Adrenal gland (tissue), 19 donors: Measurements from ENCODE around the gene EXOC5. TPM values are rescaled to one million over a fixed set of nuclear protein-coding genes. Genes with fewer than 3 reads are reported as not detected.

Experiments used
- DNase-seq, 7 donors: peaks; one replicate each; pipeline ENCODE4 v3.0.0-alpha.2; 2019 to 2020
- H3K27ac ChIP-seq, 5 donors: fragments of 200-600 bp; sonication (generic) in 4 of 5; 1 replicate in 3 of 5; 2 replicates in 2 of 5; pipeline versions ENCODE4 v1.5.1 to v1.8.0; 2016 to 2020; ENCODE audit warnings: mild to moderate bottlenecking in 1 of 5
- H3K27me3 ChIP-seq: fragments of 200-600 bp; 2 replicates; pipeline ENCODE4 v1.8.0; 2021
- H3K36me3 ChIP-seq, 2 donors: fragments of 200-600 bp; replicated peaks in 1 of 2; 1 replicate in 1 of 2; 2 replicates in 1 of 2; pipeline versions ENCODE4 v1.5.1 to v1.8.0; 2018 to 2022
- H3K4me1 ChIP-seq, 2 donors: fragments of 200-600 bp; replicated peaks in 1 of 2; 1 replicate in 1 of 2; 2 replicates in 1 of 2; pipeline versions ENCODE4 v1.5.1 to v1.8.0; 2018 to 2021
- H3K4me3 ChIP-seq, 4 donors: fragments of 200-600 bp; sonication (generic) in 3 of 4; one replicate each; pipeline ENCODE4 v1.5.1; 2016 to 2018
- H3K9me3 ChIP-seq, 3 donors: fragments of 200-600 bp; sonication (generic) in 1 of 3; replicated peaks in 1 of 3; 1 replicate in 2 of 3; 2 replicates in 1 of 3; pipeline versions ENCODE4 v1.5.1 to v1.8.0; 2016 to 2021
- POLR2A ChIP-seq, 2 donors: fragments of 450-650 bp; IDR thresholded peaks; one replicate each; pipeline ENCODE4 v1.6.1; 2017; ENCODE audit warnings: antibody characterized with exemption in 2 of 2, mild to moderate bottlenecking in 2 of 2, moderate library complexity in 1 of 2
- WGBS, 4 donors: extraction: QIAGEN DNeasy Blood & Tissue Kit in 2 of 4; methylation state at CpG; one replicate each; pipeline versions ENCODE4 v1.1.5 to v1.1.7; 2013 to 2017; 5-methylcytosine and 5-hydroxymethylcytosine counted together
- intact Hi-C, 2 donors: fragments of 100-400 bp; cut with DNase I; formaldehyde crosslinking; loops; one replicate each; pipeline versions ENCODE4 v1.14.1 to v1.15.0; 2022 to 2023
- long read RNA-seq, 10 donors: library from polyadenylated mRNA in 3 of 10; unstranded in 2 of 10; stranded (forward) in 1 of 10; transcript quantifications; one replicate each; pipeline ENCODE4 v2.0.0 and lab custom pipeline, GENCODE V29; 2021 to 2026
- polyA plus RNA-seq, 3 donors: library from polyadenylated mRNA; stranded (reverse); fragments of 200-250 nt in 2 of 3; fragments of 350-450 nt in 1 of 3; fragmentation: Illumina TruSeq in 1 of 3; extraction: RNeasy Lipid Tissue Mini Kit (QIAGEN cat#74804) in 1 of 3; gene quantifications; one replicate each; pipeline ENCODE4 v1.2.3, GENCODE V29; 2013 to 2014
- total RNA-seq, 9 donors: library from RNA; depleted of rRNA in 4 of 9; stranded (reverse); fragments of >200 nt in 4 of 9; fragments of 120-200 nt in 1 of 9; fragmentation: NEBNext Ultra II Directional in 1 of 9; extraction: Animal tissue kit (Norgen Biotek cat#: 25700) in 1 of 9; gene quantifications; one replicate each; pipeline versions ENCODE4 v1.1.0 to v1.2.4, GENCODE V29; 2013 to 2023
- TF ChIP-seq, protein P1 (sequence below), 6 experiments: fragments of 450-650 bp in 4 of 6; fragments of 200-600 bp in 2 of 6; sonication (generic) in 1 of 6; IDR thresholded peaks; 1 replicate in 5 of 6; 2 replicates in 1 of 6; pipeline versions ENCODE4 v1.5.1 to v1.8.0; 2016 to 2021; ENCODE audit warnings: antibody characterized with exemption in 6 of 6, mild to moderate bottlenecking in 2 of 6, moderate library complexity in 1 of 6
- donor health status: healthy with polysubstance abuse.
- donor health status: Bipolar disorder and iron deficiency.
- donor health status: DM: yes; HTN: yes; CAD: no.
- donor health status: DM: no; HTN: no; CAD: no.
- donor health status: DM: no; HTN: no; CAD: no.
- donor health status: DM: yes; HTN: yes; CAD: no.

The EXOC5 gene
- total RNA-seq (10 to 100 TPM; 22.5 to 63.8 (median 48.7) TPM), polyA plus RNA-seq (10 to 100 TPM in 1 of 3 donors, 1 to 10 TPM in 2; 6.4 to 63.8 (median 7.3) TPM)
- long read RNA-seq, donor 1, full-length matches to known transcripts, result 5 of 5 reads
- long read RNA-seq, donor 1, partial matches to known transcripts, result 0 of 5 reads
- long read RNA-seq, donor 1, other reads (novel, unspliced or antisense), result 0 of 5 reads
- long read RNA-seq, donor 2, full-length matches to known transcripts, result 6 of 6 reads
- long read RNA-seq, donor 2, partial matches to known transcripts, result 0 of 6 reads
- long read RNA-seq, donor 2, other reads (novel, unspliced or antisense), result 0 of 6 reads
- long read RNA-seq, donor 3, full-length matches to known transcripts, result 5 of 5 reads
- long read RNA-seq, donor 3, partial matches to known transcripts, result 0 of 5 reads
- long read RNA-seq, donor 3, other reads (novel, unspliced or antisense), result 0 of 5 reads
- long read RNA-seq, donor 4, full-length matches to known transcripts, result 2 of 12 reads
- long read RNA-seq, donor 4, partial matches to known transcripts, result 6 of 12 reads
- long read RNA-seq, donor 4, other reads (novel, unspliced or antisense), result 4 of 12 reads
- long read RNA-seq, donor 5, full-length matches to known transcripts, result 59 of 68 reads
- long read RNA-seq, donor 5, partial matches to known transcripts, result 4 of 68 reads
- long read RNA-seq, donor 5, other reads (novel, unspliced or antisense), result 5 of 68 reads
- long read RNA-seq, donor 6, full-length matches to known transcripts, result 3 of 4 reads
- long read RNA-seq, donor 6, partial matches to known transcripts, result 1 of 4 reads
- long read RNA-seq, donor 6, other reads (novel, unspliced or antisense), result 0 of 4 reads
- long read RNA-seq, donor 7, partial matches to known transcripts, result 20 of 21 reads
- long read RNA-seq, donor 7, other reads (novel, unspliced or antisense), result 0 of 21 reads
- long read RNA-seq, donor 8, full-length matches to known transcripts, result 6 of 6 reads
- long read RNA-seq, donor 8, partial matches to known transcripts, result 0 of 6 reads
- long read RNA-seq, donor 8, other reads (novel, unspliced or antisense), result 0 of 6 reads
- long read RNA-seq, donor 9, full-length matches to known transcripts, result 1 of 16 reads
- long read RNA-seq, donor 9, partial matches to known transcripts, result 5 of 16 reads
- long read RNA-seq, donor 9, other reads (novel, unspliced or antisense), result 10 of 16 reads
- long read RNA-seq, donor 10, full-length matches to known transcripts, result 4 of 4 reads
- long read RNA-seq, donor 10, partial matches to known transcripts, result 0 of 4 reads
- long read RNA-seq, donor 10, other reads (novel, unspliced or antisense), result 0 of 4 reads

DNA sequence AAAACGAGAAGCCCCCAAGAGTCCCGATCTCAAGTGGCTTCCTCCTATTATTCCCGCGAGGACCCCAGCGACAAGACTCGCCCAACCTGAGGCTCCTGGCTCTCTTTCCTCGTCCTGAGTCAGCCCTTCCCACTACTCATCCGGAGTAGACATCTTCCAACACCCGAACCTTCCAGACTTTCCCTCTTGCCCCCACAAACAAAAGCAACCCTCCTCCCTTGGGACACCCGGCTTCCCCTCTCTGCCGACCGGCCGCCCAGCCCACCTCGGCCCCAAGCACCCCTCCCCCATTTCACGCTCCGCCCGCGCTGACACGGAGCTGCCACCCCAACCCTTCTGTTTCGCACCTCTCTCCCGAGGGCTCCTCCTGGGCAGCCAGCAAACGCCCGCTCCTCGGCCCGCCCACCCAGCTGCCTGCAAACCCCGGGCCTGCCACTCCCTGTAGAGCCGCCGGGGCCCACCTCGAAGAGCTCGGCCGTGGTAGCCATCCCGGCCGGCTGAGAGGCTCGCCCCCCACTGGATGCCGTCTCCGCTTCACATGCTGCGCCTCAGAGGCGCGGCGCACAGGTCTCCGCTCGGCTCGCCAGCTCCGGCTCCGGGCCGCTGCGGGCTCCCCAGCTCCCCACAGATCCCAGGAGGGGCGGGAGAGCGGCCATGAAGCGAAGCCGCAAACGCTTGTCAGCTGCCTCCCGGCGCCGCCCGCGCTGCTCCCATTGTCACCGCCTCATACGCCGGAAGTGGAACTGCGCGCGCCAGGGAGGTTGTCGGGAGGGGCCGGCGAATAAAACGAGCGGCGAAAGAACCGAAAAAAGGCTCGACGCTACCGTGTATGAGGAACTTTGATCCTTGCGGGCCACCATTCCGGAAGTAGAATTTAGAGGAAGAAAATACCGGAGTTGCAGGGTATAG is at the start of gene EXOC5, which contains the start of gene AP5M1:
EXOC5 (minus strand) TSS at position 745 of the 909 bp plus-strand sequence; CDS start at position 488, 257 bp downstream.
AP5M1 (plus strand) TSS at position 811 of the 909 bp plus-strand sequence. CDS start 344 bp downstream, outside the sequence.
- WGBS, 4 donors, result 0 to 1% (median 0%) methylated on average over 44 to 76 of the region's 76 CpGs
- H3K4me1 ChIP-seq, result peaks cover 12 to 59% of the 10 kb centered on the region in 2 donors
- peak within 1 kb of the TSS; percentile 1 to 86 (median 74) for H3K4me3 ChIP-seq
- peak; percentile 92 to 96 (median 93) for DNase-seq
- H3K27ac ChIP-seq, result peak within 1 kb of the TSS; percentile 34 to 98 (median 93)
- peak; percentile 64 to 84 for TF ChIP-seq POLR2A (IDR thresholded peaks at IDR 0.05)
- TF ChIP-seq, protein P1, sequence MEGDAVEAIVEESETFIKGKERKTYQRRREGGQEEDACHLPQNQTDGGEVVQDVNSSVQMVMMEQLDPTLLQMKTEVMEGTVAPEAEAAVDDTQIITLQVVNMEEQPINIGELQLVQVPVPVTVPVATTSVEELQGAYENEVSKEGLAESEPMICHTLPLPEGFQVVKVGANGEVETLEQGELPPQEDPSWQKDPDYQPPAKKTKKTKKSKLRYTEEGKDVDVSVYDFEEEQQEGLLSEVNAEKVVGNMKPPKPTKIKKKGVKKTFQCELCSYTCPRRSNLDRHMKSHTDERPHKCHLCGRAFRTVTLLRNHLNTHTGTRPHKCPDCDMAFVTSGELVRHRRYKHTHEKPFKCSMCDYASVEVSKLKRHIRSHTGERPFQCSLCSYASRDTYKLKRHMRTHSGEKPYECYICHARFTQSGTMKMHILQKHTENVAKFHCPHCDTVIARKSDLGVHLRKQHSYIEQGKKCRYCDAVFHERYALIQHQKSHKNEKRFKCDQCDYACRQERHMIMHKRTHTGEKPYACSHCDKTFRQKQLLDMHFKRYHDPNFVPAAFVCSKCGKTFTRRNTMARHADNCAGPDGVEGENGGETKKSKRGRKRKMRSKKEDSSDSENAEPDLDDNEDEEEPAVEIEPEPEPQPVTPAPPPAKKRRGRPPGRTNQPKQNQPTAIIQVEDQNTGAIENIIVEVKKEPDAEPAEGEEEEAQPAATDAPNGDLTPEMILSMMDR (IDR thresholded peaks at IDR 0.05), result peak in 1 of 6 experiments; percentile 40
- no peaks in the 10 kb centered on the region for H3K9me3 ChIP-seq
- H3K27me3 ChIP-seq, result no peaks in the 10 kb centered on the region
- intact Hi-C loops, result no loop called here
- H3K36me3 ChIP-seq, result no peaks in the 10 kb centered on the region

- H3K9me3 ChIP-seq, result no peaks in the 10 kb centered on the region
- H3K27me3 ChIP-seq, result no peaks in the 10 kb centered on the region
- WGBS, 4 donors, result 0 to 3% (median 0%) methylated on average over 3 of the region's 3 CpGs
- intact Hi-C loops, result no loop called here
- no peak overlapping the region for H3K27ac ChIP-seq
- TF ChIP-seq, protein P1 (IDR thresholded peaks at IDR 0.05), result peak; percentile 67 to 87 (median 73)
- no peak for TF ChIP-seq POLR2A (IDR thresholded peaks at IDR 0.05)
- DNase-seq, result peak; percentile 71 to 88 (median 81)
- no peaks in the 10 kb centered on the region for H3K4me1 ChIP-seq
- H3K36me3 ChIP-seq, result no peaks in the 10 kb centered on the region
- H3K4me3 ChIP-seq, result no peak overlapping the region
These were observed 48.6 kb upstream of the EXOC5 start for GRCh38 chr14:57317248-57317833.

DNA sequence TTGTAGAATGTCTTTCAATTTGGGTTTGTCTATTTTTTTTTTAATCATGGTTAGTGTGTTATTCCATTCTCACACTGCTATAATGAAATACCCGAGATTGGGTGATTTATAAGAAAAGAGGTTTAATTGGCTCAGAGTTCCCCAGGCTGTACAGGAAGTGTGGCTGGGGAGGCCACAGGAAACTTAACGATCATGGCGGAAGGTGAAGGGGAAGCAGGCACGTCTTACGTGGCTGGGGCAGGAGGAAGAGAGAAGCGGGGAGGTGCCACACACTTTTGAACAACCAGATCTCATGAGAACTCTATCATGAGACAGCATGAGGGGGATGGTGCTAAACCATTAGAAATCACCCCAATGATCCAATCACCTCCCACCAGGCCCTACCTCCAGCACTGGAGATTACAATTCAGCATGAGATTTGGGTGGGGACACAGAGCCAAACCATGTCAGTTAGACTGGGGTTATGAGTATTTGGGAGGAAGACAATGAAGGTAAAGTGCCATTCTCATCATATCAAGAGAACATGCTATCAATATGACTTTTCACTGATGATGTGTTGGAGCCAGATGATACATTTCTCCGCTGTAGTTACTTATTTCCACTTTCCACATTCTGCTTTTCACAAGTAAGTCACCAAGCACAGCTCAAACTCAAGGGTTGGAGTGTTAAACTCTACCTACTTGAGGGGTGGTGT is 45.8 kb upstream of the EXOC5 start:
- intact Hi-C loops, result loop anchor here in 1 of 2 donors (5.0 kb wide), 1 partner anchor 822 kb away; no protein-coding TSS in a partner anchor
- no peaks in the 10 kb centered on the region for H3K36me3 ChIP-seq
- H3K9me3 ChIP-seq, result no peaks in the 10 kb centered on the region
- no peak for TF ChIP-seq POLR2A (IDR thresholded peaks at IDR 0.05)
- TF ChIP-seq, protein P1 (IDR thresholded peaks at IDR 0.05), result no peak
- DNase-seq, result no peak
- 59 to 62% (median 60%) methylated on average over 7 of the region's 7 CpGs for WGBS, 4 donors
- H3K4me3 ChIP-seq, result no peak overlapping the region
- H3K4me1 ChIP-seq, result no peaks in the 10 kb centered on the region
- H3K27ac ChIP-seq, result no peak overlapping the region
- no peaks in the 10 kb centered on the region for H3K27me3 ChIP-seq
